HG03521 (cell line): ENCODE data around the gene TREML1.
"Not testable (repeated sequence)": the region's sequence is repeated elsewhere in the genome, so short reads cannot be mapped to it uniquely, and the experiment has no call there.

Source experiments
- ATAC-seq: cut with Tn5 transposase; IDR thresholded peaks from one replicate; pipeline ENCODE4 v1.9.1; 2021; ENCODE audit warnings: mild to moderate bottlenecking, moderate library complexity; ENCODE audit not compliant: unreplicated experiment

TREML1 gene, protein sequence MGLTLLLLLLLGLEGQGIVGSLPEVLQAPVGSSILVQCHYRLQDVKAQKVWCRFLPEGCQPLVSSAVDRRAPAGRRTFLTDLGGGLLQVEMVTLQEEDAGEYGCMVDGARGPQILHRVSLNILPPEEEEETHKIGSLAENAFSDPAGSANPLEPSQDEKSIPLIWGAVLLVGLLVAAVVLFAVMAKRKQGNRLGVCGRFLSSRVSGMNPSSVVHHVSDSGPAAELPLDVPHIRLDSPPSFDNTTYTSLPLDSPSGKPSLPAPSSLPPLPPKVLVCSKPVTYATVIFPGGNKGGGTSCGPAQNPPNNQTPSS

DNA sequence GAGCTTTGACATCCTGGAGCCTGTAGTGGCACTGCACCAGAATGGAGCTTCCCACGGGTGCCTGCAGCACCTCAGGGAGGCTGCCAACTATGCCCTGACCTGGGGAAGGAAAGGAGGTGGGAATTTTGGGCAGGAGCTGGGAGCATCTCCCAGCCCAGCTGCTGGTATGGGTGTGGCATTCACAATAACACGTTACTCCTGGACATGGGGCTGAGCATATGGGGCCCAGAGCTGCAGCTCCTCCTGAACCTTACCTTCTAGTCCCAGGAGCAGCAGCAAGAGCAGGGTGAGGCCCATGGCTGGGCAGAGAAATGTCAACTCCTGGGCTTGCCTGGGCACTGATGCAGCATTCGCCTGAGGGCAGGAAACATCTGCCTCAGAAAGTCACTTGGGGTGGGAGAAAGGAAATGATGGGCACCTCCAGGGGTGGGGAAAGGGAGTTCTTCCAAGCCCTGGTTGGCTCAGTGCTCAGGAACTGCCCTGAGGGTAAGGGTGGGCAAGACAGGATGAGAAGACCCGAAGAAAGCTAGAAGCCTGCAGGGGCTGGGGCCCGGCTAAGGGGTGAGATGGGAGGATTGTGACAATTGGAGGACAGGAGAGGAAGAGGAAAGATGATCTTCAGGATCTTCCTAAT is at the start of gene TREML1:
Gene TREML1 (minus strand): TSS at position 356 of the 634 bp plus-strand sequence. CDS start 59 bp downstream, at position 297.
- ATAC-seq, result no peak

DNA sequence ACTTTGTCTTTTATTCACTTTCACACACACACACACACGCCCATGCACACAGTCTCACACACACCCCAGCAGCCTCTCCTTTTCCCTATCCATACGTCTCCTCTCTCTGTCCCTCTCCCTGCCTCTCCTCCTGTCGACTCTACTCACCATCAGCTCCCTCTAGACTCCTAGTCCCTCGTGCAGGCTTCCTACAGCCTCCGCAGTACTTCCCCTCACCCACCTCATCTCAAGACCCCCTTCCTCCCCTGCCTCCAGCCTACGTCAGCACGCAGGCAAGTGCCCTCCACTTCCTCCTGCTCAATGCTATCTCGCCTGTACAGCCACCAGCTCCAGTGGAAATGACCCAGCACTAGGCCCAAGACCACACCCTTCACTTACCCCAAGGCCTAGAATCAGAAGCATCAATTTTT is 47.6 kb upstream of the TREML1 start:
- no peak for ATAC-seq

DNA sequence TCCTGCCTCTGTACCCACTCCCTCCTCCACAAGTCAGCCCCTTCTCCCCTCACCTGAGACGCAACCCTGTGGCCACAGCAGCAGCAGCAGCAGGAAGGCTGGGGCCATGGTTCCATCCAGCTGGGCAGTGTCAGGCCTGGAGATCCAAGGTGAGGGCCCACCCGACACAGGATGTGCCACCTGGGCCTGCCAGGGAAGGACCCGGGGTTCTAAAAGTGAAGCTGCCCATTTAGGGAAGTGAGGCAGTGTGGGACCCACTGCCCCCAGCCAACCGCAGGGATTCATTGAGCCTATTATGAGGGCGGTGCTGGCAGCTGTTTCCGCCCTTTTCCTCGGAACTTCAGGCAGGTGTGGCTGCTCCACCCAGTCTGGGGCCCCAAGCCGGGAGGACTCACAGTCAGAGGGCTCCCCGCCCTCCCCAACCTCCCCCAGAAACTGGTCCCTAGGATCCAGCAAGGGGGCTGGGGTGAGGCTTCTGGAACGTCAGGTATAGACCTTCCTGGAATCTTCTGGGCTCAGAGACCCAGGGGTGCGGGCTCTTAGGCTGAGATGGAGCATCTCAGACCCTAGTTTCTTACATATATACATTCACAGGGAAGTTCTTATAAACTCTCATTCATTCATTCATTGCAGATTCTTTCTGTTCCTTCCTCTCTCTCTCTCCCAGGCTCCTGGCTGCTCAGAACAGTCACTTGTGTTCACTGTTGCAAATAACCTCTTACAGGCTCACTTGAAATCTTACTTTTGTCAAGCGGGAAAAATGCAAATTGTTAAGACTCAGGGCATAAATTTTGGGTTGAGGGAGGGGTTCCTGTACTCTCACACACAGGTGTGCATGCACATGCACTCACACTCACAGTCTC is 47.0 kb upstream of the TREML1 start, which contains the start of gene TREML2:
Gene TREML2 (minus strand): TSS at position 249 of the 863 bp plus-strand sequence. CDS start 141 bp downstream, at position 108.
- ATAC-seq, result peak; percentile 40

DNA sequence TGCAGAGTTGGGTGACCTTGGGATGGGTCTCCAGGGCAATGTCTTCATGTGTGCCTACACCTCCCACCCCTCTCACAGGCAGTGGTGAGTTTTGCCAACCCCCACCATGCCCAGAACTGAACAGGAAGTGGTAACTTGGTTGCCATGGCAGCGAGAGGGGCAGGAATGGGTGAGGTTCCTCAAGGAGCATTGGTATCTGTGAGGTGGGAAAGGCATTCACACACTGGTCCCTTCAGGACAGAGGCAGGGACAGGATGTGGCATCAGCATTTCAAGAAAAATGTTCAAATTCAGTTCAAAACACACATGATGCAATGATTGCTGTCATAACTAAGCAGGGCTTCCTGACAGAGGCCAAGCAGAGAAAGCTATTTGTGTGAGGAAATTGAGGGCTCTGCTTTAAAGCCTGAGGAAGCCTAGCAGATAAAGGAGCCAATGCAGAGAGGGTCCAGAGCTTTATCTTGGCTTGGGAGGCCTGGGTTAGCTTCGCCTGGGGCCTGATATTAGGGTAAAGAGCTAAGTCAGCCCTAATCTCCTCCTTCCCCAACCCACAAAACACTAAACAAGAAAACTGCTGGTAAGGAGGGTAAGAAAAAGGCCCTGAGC is 46.3 kb upstream of the TREML1 start:
- peak; percentile 26 for ATAC-seq

DNA sequence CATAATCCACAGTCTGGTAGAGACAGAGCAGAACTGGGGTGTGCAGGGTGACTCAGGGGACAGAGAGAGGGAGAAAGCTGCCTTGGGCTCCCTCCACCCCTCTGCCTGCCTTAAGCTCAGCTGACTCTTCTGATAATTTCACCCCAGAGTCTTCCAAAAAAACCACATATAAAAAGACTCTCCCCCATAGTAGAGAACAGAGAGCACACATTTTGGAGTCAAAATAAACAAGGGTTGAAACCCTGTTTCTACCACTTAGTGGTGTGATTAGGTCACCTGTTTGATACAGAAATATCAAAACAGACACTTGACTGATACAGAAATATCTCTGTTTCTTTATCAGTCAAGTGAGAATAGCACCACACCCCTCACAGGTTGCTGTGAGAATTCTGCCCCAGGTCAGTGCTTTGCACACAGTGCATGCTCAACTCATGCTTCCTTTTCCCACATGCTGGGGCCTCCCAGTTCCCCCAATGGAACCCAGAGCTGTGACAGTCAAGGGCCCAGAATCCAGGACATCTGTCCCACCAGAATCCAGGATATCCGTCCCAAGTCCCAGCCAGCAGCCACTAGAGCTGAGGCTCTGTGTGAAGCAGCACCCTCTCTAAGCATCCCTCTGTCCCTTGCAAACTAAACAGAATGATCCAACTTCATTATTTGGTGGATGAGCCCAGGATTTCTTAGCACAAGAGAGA is 45.6 kb upstream of the TREML1 start:
- ATAC-seq, result peak; percentile 39

DNA sequence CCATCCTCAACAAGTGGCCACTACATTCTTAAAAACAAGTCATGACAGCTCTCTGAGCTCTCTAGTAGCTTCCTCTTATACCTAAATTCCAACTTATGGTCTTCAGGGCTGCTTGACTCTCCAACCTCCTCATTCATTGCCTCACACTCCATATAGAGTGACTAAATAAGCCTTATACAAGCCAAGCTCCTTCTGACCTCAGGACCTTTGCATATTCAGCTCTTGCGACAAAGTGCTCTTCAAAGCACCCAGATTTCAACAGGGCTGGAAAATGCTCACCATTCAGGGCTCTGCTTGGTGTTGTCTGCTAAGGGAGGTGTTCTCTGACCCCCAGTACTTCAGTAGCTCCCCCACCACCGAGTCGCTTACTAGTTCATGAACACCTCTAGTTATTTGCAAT is 43.1 kb upstream of the TREML1 start:
- ATAC-seq, result no peak

DNA sequence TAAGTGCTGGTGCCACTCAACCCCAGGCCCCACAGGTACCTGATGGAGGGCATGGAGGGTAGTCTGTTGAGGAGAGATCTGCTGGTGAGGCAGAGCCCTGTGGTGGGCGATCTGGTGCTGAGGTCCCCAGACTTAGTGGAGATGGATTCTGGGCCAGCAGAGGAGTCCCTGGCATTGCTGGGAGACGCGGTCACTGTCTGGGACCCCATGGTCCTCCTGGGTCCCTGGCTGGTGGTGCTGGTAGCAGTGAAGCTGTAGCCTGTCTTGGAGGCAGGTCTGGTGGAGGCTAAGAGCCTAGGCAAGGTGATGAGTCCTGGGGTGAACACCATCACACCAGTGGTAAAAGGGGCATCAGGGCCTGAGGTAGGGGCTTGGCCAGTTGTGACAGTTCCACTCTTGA is 40.2 kb upstream of the TREML1 start:
- ATAC-seq, result no peak

DNA sequence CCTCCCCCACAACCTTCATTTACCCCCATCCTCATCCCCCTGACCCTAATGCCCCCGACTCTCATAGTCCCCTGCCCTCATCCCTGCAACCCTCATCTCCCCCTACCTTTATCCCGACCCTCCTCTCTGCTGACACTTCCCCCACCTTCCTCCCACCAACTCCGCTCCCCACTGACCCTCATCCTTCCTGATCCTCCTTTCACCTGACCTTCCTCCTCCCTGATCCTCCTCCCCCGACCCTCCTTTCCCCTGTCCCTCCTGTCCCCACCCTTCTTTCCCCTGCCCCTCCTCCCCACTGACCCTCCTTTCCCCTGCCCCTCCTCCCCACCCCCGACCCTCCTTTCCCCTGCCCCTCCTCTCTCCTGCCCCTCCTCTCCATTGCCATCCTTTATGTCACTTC is 39.7 kb upstream of the TREML1 start:
- no peak for ATAC-seq

DNA sequence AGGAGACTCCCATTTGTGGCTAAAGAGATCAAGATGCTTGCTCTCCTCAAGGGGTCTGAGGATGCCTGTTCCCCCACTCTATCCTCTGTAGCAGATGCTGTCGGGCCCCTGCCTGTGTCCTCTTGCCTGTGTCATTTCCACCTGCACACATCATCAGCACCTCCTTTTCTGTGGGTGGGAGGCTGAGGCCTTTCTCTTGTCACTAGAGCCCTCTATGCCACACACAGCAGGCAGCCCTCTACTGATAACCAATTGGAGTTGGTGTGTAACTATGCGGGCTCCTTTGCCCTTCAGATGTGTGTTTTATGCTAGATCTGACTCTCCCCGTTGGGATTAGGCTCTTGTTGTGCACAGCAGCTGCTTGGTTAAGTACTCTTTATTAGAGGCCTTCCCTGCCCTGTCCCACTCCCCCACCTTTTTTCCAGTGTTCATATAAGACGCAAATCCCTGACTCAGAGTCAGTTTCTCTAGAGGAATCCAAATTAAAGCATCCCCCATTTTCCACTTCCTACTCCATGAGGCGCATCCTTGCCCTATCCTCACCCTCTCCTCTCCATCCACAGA is 39.1 kb upstream of the TREML1 start:
- no peak for ATAC-seq

DNA sequence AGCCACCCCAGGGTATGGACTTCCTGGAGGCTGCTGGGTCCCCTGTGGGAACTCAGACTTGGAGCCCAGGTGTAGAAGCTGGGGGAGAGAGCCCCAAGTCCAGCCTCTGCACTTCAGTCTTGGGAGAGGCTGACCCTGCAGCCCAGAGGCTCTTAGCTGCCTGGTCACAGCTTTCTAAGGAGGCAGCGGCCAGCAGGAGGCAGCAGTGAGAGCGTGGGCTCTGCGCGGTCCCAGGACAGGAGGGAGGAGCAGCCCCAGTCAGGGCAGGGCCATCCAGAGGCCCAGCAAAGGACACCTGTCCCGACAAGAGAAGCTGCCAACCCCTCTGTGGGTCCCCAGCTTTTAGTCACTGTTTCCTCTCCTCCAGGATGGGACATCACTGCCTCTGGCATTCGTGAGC is 37.4 kb upstream of the TREML1 start:
- ATAC-seq, result no peak

DNA sequence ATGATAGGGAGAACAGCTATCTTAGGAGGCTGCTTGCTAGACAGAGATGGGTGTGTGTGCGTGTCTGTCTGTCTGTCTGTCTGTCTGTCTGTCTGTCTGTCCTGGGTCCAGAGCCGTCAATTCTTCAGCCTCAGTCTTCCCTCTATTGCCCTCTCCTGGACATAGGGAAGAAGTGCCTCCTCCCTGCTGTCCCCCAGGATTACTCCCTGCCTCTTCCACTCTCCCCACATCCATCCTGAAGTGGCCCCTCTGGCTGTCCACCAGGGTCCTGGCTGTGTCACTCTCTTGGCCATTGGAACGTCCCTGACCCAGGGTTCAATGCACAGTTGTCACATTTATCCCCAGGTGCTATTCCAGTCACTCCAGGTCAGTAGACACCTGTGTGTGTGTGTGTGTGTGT is 36.6 kb upstream of the TREML1 start:
- no peak for ATAC-seq

DNA sequence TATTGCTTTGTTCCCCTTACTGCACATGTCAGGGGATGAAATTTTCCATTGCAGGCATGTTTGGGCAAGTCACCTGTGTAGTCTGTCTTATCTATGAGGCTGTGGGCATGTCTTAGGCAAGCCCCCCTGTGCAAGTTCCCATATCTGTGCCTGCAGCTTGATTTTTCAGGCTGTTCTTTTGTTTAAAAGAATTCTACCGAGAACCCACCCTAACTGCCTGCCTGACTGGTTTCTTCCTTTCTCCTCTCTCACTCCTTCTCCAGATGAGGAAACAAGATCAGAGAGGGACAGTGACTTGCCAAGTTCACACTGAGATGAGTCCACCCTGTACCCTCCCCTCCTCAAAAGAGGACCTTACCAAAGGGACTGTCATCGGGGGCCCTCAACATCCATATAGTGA is 35.8 kb upstream of the TREML1 start:
- ATAC-seq, result no peak

DNA sequence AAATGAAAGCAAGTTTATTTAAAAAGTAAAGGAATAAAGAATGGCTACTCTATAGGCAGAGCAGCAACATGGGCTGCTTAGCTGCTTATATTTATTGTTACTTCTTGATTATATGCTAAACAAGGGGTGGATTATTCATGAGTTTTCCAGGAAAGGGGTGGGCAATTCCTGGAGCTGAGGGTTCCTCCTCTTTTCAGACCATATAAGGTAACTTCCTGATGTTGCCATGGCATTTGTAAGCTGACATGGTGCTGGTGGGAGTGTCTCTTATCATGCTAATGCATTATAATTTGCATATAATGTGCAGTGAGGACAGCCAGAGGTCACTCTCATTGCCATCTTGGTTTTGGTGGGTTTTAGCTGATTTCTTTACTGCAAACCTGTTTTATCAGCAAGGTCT is 34.9 kb upstream of the TREML1 start:
- not testable (repeated sequence) for ATAC-seq

DNA sequence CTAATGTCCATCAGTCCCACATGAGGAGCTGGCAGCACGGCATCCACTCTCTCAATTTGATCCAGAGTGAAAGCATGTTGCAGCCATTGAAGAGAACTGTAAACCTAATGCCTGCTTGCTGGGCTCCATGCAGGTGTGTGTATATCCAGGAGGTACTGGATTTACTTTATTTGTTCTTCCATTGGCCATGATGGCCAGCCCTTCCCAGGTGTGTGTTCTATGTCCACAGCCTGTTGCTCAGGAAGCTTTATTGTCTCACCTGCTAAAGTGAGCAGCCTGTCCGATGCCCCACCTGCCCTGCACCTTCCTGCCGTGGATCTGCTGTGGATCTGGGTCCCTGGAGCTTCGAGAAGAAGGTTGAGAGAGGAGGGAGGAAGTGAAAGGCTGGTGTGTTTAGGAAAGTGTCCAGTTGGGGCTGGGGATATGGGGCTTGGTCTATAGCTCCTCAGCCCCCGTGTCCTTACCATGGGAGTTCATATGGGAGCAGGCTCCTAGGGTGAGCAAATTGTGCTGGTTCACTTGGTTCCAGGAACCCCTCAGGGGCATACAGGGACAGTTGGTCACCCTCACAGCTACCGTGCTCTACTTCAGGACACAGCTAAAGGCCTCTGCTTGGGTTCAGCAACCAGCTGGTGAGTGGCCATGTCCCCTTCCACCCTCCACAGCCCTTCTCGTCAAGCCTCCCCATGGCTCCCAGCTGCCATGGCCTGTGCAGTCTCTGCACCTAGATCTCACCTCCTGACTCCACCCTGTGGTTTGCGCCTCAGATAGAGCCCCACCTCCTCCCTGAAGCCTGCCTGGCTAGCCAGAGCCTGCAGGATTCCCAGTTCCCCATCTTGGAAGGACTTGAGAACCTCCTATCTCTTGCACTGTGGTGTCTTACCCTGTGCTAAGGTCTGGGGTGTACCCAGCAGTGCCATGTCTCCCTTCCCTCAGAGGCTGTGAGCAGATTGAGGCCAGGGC is 34.1 kb upstream of the TREML1 start:
- no peak for ATAC-seq

DNA sequence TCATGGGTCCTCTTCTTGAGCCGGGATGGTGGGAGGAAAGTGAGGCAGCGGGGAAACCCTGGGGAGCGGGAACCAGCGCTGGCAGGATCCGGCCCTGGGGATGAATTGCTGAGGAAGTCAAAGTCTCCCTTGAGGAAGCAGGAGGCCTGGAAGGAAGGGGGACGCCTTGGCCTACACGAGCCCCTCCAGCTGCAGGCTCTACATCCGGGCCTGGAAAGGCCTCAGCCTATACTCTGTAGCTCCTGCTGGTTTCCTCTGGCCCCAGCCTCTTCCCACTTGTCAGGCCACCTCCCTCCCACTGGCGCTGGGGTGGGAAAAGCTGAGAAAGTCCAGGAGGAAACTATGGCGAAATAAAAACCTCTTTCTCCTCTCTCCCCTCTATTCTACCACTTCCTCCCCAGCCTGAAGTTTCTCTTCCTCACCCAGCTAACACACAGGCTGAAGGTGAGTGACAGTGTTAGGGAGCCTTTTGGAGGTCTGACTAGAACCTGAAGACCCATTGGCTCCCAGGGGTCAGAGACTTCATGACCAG is 31.9 kb upstream of the TREML1 start:
- no peak for ATAC-seq

DNA sequence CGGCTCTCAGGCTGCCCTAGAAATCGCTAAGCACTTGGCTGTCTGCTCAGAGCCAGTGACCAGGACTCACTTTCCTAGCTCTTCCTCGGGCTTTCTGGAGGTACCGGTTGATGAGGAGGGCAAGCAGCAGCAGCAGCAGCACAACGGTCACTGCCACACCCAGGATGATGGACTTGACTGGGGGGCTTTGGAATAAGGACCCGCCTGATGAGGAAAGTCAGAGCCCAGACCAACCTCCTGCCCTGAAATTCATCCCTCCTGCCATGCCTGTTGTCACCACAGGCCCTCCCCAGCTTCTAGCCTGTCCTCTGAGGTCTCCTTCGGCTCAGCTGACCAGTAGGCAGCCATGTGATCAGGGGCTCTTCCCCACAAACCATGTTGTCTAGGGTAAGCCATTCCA is 30.6 kb upstream of the TREML1 start:
- no peak for ATAC-seq

DNA sequence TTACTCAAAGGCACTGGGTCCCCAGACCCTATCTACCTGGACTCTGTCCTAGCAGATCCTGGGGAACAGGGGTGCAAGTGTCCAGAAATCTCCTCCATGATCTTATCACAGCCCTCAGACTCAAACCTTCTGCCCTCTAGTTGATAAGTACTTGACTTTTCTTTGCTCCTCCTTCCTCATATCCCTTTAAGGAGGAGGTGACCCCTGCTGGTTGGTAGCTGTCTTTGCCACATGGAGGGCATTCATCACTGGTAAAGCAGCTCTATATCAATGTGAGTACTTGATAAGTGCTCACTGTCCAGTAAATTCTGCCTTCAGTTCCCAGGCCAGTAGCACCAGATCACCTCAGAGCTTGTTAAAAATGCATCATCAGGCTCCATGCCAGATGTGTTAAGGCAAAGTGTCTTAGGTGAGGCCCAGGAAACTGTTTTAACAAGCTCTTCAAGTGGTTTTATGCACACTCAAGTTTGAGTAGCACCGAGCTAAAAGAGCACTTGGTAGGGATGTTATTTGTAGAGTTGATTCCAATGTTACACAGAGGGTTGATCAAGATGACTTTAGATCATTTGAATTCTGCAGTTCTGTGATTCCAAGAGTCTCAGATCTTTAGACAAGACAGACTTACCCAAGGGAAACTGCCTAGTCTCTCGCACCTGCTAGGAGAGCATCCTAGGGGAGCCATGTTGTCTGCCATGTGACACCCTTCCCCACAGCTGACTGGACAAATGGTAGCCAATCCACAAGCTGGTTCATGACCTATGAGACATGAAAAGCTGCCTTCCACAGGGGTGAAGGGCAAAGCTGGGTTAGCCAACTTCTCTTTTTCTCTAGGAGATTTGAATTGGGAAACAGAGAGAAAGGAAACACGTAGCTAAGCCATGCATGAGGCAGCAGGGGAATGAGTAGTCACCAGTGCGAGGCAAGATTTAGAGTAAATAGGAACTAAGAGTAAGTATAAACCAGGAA is 28.2 kb upstream of the TREML1 start:
- no peak for ATAC-seq

DNA sequence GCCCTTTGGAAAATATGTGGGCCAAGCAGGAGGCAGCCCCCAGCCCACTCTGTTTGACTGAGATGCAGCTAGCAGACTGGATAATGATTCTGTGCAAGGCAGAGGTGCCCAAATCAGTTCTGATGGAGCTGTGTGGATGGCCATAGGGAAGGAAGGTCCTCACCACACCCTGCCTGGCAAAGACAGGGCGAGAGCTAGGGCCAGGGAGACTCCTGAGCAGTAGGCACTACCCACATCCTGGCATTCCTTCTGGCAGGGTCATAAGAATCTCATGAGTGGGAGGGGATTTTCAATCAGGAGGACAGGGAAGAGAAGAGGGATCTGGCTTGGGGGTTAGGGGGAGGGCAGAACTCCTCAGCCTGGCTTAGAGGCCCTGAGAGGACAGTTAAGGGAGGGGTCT is 27.4 kb upstream of the TREML1 start:
- no peak for ATAC-seq
